HepG2 (cell line): ENCODE results near the gene SGTB. TPM values are rescaled to one million over a fixed set of nuclear protein-coding genes. Genes with fewer than 3 reads are reported as not detected.

Experiments
- ATAC-seq: fragments of 200-7000 bp; cut with Tn5 transposase; 3 replicates; pipeline ENCODE4 v1.9.1; 2020; ENCODE audit warnings: mild to moderate bottlenecking, moderate library complexity
- BruUV-seq: library from RNA; stranded (reverse); fragments of 400-500 nt; replicated peaks from 2 replicates; lab custom pipeline; 2021; lab: Mats Ljungman, UMichigan
- CTCF ChIA-PET: fragments of 300-600 bp; formaldehyde crosslinking; extraction: SDS; loops from one replicate; lab custom pipeline; 2021; ENCODE audit warnings: low total read pairs, inconsistent platforms, low intra/inter-chr PET ratio; lab: Yijun Ruan, JAX
- POLR2A ChIA-PET: fragments of 350-600 bp; sonication (Branson Sonifier 250); formaldehyde crosslinking; loops from one replicate; lab custom pipeline; 2020; ENCODE audit warnings: antibody characterized with exemption, inconsistent platforms; lab: Yijun Ruan, JAX
- DNase-seq: peaks from one replicate; pipeline ENCODE4 v3.0.0-alpha.2; 2015; ENCODE audit warnings: low spot score
- FAIRE-seq: peaks from 3 replicates; lab custom pipeline; 2011; peaks lifted over from hg19 to GRCh38; lab: Jason Lieb, UNC
- H2AFZ ChIP-seq: one replicate; pipeline ENCODE4 v1.6.1; 2011; ENCODE audit warnings: low read length, inconsistent platforms
- H3K27ac ChIP-seq: fragments of 300-600 bp; 3 replicates; pipeline ENCODE4 v1.8.0; 2011; ENCODE audit warnings: mixed run types, mild to moderate bottlenecking, mixed read lengths, low read length, inconsistent platforms; ENCODE audit not compliant: insufficient read depth; ENCODE audit errors: extremely low read length
- H3K27me3 ChIP-seq, 2 experiments: fragments of 200-600 bp in 1 of 2; 2 replicates in 1 of 2; 3 replicates in 1 of 2; pipeline versions ENCODE4 v1.6.0 to v1.8.0; 2011; ENCODE audit warnings: low read length in 2 of 2, mild to moderate bottlenecking in 2 of 2, moderate library complexity in 2 of 2, inconsistent platforms in 1 of 2; ENCODE audit not compliant: insufficient read depth in 2 of 2, control insufficient read depth in 1 of 2
- H3K36me3 ChIP-seq, 2 experiments: fragments of 200-600 bp in 1 of 2; replicated peaks in 1 of 2; 2 replicates in 1 of 2; 3 replicates in 1 of 2; pipeline versions ENCODE4 v1.5.1 to v1.8.0; 2011; ENCODE audit warnings: low read length in 2 of 2, inconsistent platforms in 1 of 2; ENCODE audit not compliant: insufficient read depth in 2 of 2, control insufficient read depth in 1 of 2
- H3K4me1 ChIP-seq: 2 replicates; pipeline ENCODE4 v1.5.1; 2012; ENCODE audit warnings: low read length, inconsistent platforms; ENCODE audit not compliant: insufficient read depth
- H3K4me2 ChIP-seq: 2 replicates; pipeline ENCODE4 v1.6.0; 2011; ENCODE audit warnings: low read depth, low read length, inconsistent platforms
- H3K4me3 ChIP-seq, 3 experiments: fragments of 200-600 bp in 1 of 3; sonication (generic), shearing (Covaris generic) in 1 of 3; replicated peaks in 1 of 3; 2 replicates each; pipeline ENCODE4 v1.5.1; 2011 to 2016; ENCODE audit warnings: low read length in 3 of 3, inconsistent platforms in 2 of 3, low read depth in 2 of 3, mild to moderate bottlenecking in 2 of 3, control low read depth in 1 of 3, mixed read lengths in 1 of 3; ENCODE audit not compliant: insufficient read depth in 1 of 3
- H3K79me2 ChIP-seq: one replicate; pipeline ENCODE4 v1.6.1; 2011; ENCODE audit warnings: low read length, inconsistent platforms; ENCODE audit not compliant: insufficient read depth
- H3K9ac ChIP-seq: 2 replicates; pipeline ENCODE4 v1.6.0; 2011; ENCODE audit warnings: mild to moderate bottlenecking, low read depth, low read length, inconsistent platforms; ENCODE audit not compliant: insufficient read depth
- H3K9me3 ChIP-seq: 2 replicates; pipeline ENCODE4 v1.5.1; 2012; ENCODE audit warnings: mild to moderate bottlenecking, low read length
- H4K20me1 ChIP-seq: 2 replicates; pipeline ENCODE4 v1.6.0; 2011; ENCODE audit warnings: inconsistent platforms, mild to moderate bottlenecking, low read length, moderate library complexity; ENCODE audit not compliant: insufficient read depth
- ARID2 ChIP-seq: sonication (generic); formaldehyde crosslinking; IDR thresholded peaks from 2 replicates; pipeline ENCODE4 v1.8.1; 2022; ENCODE audit warnings: mild to moderate bottlenecking, missing genetic modification reagents, borderline replicate concordance
- ZNF235 ChIP-seq: sonication (generic); formaldehyde crosslinking; IDR thresholded peaks from 2 replicates; pipeline ENCODE4 v1.8.1; 2023; ENCODE audit warnings: mild to moderate bottlenecking, missing genetic modification reagents, borderline replicate concordance
- ZNF484 ChIP-seq: sonication (generic); formaldehyde crosslinking; IDR thresholded peaks from 2 replicates; pipeline ENCODE4 v1.5.1; 2020; ENCODE audit warnings: mild to moderate bottlenecking, low read depth, missing genetic modification reagents, borderline replicate concordance
- WGBS: methylation state at CpG from one replicate; pipeline ENCODE4 v1.1.6; 2017; ENCODE audit warnings: low lambda C conversion rate; 5-methylcytosine and 5-hydroxymethylcytosine counted together
- in situ Hi-C: cut with HindIII; loops from 2 replicates; pipeline ENCODE4 v1.10.0; 2017; ENCODE audit warnings: low pct_unique_long_range_greater_than_20kb; ENCODE audit not compliant: extremely low pct_ligation_motif_present
- intact Hi-C: fragments of 100-400 bp; cut with micrococcal nuclease; formaldehyde crosslinking; loops from one replicate; pipeline ENCODE4 v1.10.0; 2022; ENCODE audit not compliant: unreplicated experiment
- polyA plus RNA-seq, 8 experiments: library from polyadenylated mRNA; depleted of rRNA in 3 of 8; stranded (reverse) in 7 of 8; unstranded in 1 of 8; fragments of >200 nt; fragmentation: Illumina TruSeq in 4 of 8; extraction: Trizol in 4 of 8; gene quantifications; 2 replicates each; pipeline versions ENCODE4 v1.2.1 to v1.2.3, GENCODE V29; 2011 to 2016; ENCODE audit warnings: low read depth in 4 of 8, missing spikeins in 1 of 8, mixed read lengths in 1 of 8; ENCODE audit not compliant: insufficient read depth in 1 of 8
- total RNA-seq, 5 experiments: library from RNA; depleted of rRNA; stranded (reverse); fragments of >200 nt; fragmentation: Illumina TruSeq; extraction: Trizol; gene quantifications; 2 replicates each; pipeline ENCODE4 v1.2.3, GENCODE V29; 2016; ENCODE audit warnings: low read depth in 1 of 5
- TF ChIP-seq, protein P1 (sequence below): fragments of 450-650 bp; IDR thresholded peaks from 2 replicates; pipeline ENCODE4 v1.6.1; 2017; ENCODE audit warnings: mild to moderate bottlenecking
- TF ChIP-seq, protein P2 (sequence below): IDR thresholded peaks from 2 replicates; pipeline ENCODE4 v1.4.0; 2020; ENCODE audit warnings: mild to moderate bottlenecking, missing genetic modification reagents
- TF ChIP-seq, protein P3 (sequence below): sonication (generic); formaldehyde crosslinking; conservative IDR thresholded peaks from 2 replicates; pipeline ENCODE4 v1.4.0; 2020; ENCODE audit warnings: missing genetic modification reagents
- TF ChIP-seq, protein P4 (sequence below): sonication (generic); formaldehyde crosslinking; IDR thresholded peaks from 2 replicates; pipeline ENCODE4 v1.4.0; 2020; ENCODE audit warnings: missing genetic modification reagents, borderline replicate concordance

SGTB gene
- total and polyA plus RNA-seq, 2 of the 13 experiments (the other 11 are each of a cell fraction or from before 2014, with no cell fraction given), result 5.2 to 11.2 TPM

DNA sequence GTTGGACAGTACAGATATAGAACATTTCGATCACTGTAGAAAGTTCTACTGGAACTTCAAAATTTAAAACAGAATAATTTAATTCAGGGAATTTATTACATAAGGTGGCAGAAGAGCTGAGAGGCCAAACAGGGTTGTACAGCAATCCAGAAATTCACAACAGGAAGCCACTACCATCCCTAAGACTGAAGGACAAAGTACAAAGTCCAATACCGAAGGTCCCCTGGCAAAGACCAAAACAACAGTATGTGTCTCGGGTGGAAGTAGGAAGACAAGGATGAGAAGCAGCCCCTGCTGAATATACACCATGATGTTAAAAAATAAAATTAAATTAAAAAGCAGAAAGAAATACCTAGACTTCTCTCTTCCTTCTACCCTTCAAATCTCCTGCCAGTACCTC lies 19.9 kb downstream of the SGTB start:
- Histone ChIP-seq H3K4me3 (no peak overlapping the region), H3K36me3 (peaks cover 2 to 14% of the 10 kb centered on the region in 2 experiments; a peak in 3 of 5 replicates), H3K27me3 (no peaks in the 10 kb centered on the region), H2AFZ (no peak overlapping the region), H3K4me1 (peaks cover 15% of the 10 kb centered on the region), H3K79me2 (no peaks in the 10 kb centered on the region), H3K9ac (no peak overlapping the region), H4K20me1 (no peaks in the 10 kb centered on the region), H3K9me3 (no peaks in the 10 kb centered on the region), H3K27ac (peak overlapping the region; percentile 48), H3K4me2 (no peak overlapping the region; the same call in 1 of the 2 replicates)
- CTCF ChIA-PET, result no interaction called here
- intact Hi-C loops, result no loop called here
- DNase-seq, result no peak
- no peak for FAIRE-seq
- POLR2A ChIA-PET, result no interaction called here
- ATAC-seq, result no peak
- BruUV-seq, result no TSS peak
- in situ Hi-C loops, result no loop called here
- 78% methylated on average over 3 of the region's 3 CpGs for WGBS
- TF ChIP-seq, protein P1, sequence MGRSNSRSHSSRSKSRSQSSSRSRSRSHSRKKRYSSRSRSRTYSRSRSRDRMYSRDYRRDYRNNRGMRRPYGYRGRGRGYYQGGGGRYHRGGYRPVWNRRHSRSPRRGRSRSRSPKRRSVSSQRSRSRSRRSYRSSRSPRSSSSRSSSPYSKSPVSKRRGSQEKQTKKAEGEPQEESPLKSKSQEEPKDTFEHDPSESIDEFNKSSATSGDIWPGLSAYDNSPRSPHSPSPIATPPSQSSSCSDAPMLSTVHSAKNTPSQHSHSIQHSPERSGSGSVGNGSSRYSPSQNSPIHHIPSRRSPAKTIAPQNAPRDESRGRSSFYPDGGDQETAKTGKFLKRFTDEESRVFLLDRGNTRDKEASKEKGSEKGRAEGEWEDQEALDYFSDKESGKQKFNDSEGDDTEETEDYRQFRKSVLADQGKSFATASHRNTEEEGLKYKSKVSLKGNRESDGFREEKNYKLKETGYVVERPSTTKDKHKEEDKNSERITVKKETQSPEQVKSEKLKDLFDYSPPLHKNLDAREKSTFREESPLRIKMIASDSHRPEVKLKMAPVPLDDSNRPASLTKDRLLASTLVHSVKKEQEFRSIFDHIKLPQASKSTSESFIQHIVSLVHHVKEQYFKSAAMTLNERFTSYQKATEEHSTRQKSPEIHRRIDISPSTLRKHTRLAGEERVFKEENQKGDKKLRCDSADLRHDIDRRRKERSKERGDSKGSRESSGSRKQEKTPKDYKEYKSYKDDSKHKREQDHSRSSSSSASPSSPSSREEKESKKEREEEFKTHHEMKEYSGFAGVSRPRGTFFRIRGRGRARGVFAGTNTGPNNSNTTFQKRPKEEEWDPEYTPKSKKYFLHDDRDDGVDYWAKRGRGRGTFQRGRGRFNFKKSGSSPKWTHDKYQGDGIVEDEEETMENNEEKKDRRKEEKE, result no peak
- TF ChIP-seq ARID2, result no peak
- no peak for TF ChIP-seq ZNF484 (CRISPR knock-in tag)
- TF ChIP-seq, protein P2, sequence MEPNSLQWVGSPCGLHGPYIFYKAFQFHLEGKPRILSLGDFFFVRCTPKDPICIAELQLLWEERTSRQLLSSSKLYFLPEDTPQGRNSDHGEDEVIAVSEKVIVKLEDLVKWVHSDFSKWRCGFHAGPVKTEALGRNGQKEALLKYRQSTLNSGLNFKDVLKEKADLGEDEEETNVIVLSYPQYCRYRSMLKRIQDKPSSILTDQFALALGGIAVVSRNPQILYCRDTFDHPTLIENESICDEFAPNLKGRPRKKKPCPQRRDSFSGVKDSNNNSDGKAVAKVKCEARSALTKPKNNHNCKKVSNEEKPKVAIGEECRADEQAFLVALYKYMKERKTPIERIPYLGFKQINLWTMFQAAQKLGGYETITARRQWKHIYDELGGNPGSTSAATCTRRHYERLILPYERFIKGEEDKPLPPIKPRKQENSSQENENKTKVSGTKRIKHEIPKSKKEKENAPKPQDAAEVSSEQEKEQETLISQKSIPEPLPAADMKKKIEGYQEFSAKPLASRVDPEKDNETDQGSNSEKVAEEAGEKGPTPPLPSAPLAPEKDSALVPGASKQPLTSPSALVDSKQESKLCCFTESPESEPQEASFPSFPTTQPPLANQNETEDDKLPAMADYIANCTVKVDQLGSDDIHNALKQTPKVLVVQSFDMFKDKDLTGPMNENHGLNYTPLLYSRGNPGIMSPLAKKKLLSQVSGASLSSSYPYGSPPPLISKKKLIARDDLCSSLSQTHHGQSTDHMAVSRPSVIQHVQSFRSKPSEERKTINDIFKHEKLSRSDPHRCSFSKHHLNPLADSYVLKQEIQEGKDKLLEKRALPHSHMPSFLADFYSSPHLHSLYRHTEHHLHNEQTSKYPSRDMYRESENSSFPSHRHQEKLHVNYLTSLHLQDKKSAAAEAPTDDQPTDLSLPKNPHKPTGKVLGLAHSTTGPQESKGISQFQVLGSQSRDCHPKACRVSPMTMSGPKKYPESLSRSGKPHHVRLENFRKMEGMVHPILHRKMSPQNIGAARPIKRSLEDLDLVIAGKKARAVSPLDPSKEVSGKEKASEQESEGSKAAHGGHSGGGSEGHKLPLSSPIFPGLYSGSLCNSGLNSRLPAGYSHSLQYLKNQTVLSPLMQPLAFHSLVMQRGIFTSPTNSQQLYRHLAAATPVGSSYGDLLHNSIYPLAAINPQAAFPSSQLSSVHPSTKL (CRISPR knock-in tag), result peak; percentile 46; the same call in 1 of the 2 replicates
- TF ChIP-seq, protein P3, sequence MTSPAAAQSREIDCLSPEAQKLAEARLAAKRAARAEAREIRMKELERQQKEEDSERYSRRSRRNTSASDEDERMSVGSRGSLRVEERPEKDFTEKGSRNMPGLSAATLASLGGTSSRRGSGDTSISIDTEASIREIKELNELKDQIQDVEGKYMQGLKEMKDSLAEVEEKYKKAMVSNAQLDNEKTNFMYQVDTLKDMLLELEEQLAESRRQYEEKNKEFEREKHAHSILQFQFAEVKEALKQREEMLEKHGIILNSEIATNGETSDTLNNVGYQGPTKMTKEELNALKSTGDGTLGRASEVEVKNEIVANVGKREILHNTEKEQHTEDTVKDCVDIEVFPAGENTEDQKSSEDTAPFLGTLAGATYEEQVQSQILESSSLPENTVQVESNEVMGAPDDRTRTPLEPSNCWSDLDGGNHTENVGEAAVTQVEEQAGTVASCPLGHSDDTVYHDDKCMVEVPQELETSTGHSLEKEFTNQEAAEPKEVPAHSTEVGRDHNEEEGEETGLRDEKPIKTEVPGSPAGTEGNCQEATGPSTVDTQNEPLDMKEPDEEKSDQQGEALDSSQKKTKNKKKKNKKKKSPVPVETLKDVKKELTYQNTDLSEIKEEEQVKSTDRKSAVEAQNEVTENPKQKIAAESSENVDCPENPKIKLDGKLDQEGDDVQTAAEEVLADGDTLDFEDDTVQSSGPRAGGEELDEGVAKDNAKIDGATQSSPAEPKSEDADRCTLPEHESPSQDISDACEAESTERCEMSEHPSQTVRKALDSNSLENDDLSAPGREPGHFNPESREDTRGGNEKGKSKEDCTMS (CRISPR knock-in tag), result no peak
- TF ChIP-seq, protein P4, sequence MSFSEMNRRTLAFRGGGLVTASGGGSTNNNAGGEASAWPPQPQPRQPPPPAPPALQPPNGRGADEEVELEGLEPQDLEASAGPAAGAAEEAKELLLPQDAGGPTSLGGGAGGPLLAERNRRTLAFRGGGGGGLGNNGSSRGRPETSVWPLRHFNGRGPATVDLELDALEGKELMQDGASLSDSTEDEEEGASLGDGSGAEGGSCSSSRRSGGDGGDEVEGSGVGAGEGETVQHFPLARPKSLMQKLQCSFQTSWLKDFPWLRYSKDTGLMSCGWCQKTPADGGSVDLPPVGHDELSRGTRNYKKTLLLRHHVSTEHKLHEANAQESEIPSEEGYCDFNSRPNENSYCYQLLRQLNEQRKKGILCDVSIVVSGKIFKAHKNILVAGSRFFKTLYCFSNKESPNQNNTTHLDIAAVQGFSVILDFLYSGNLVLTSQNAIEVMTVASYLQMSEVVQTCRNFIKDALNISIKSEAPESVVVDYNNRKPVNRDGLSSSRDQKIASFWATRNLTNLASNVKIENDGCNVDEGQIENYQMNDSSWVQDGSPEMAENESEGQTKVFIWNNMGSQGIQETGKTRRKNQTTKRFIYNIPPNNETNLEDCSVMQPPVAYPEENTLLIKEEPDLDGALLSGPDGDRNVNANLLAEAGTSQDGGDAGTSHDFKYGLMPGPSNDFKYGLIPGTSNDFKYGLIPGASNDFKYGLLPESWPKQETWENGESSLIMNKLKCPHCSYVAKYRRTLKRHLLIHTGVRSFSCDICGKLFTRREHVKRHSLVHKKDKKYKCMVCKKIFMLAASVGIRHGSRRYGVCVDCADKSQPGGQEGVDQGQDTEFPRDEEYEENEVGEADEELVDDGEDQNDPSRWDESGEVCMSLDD (CRISPR knock-in tag), result no peak
- TF ChIP-seq ZNF235 (CRISPR knock-in tag), result no peak
